Panc1 (cell line): ENCODE data around the gene PRM3. TPM values are rescaled to one million over a fixed set of nuclear protein-coding genes. Genes with fewer than 3 reads are reported as not detected.
A peak's percentile ranks its signal among the peaks of the same experiment; 100 is the strongest.

ENCODE experiments used
- ATAC-seq: fragments of 200-7000 bp; cut with Tn5 transposase; 2 replicates; pipeline ENCODE4 v1.9.1; 2020; ENCODE audit warnings: mild to moderate bottlenecking, moderate library complexity
- BruUV-seq: library from RNA; stranded (reverse); fragments of 400-500 nt; replicated peaks from 2 replicates; lab custom pipeline; 2021; lab: Mats Ljungman, UMichigan
- CTCF ChIA-PET: fragments of 300-600 bp; sonication (Branson Sonifier 250); formaldehyde crosslinking; loops from one replicate; lab custom pipeline; 2022; ENCODE audit warnings: antibody characterized with exemption; lab: Charles Lee
- POLR2A ChIA-PET: fragments of 300-600 bp; sonication (Branson Sonifier 250); formaldehyde crosslinking; loops from one replicate; lab custom pipeline; 2022; ENCODE audit warnings: antibody characterized with exemption; lab: Charles Lee
- DNase-seq: peaks from one replicate; pipeline ENCODE4 v3.0.0-alpha.2; 2010; ENCODE audit warnings: low read depth, low spot score
- H3K27ac ChIP-seq: 2 replicates; pipeline ENCODE4 v1.5.1; 2011; ENCODE audit warnings: mild to moderate bottlenecking, low read length, inconsistent platforms
- H3K27me3 ChIP-seq: fragments of 200-500 bp; sonication (Bioruptor generic); 2 replicates; pipeline ENCODE4 v1.6.0; 2014; ENCODE audit warnings: low read length, inconsistent platforms; ENCODE audit not compliant: control insufficient read depth, insufficient read depth
- H3K36me3 ChIP-seq: fragments of 200-500 bp; sonication (Bioruptor generic); 2 replicates; pipeline ENCODE4 v1.5.1; 2014; ENCODE audit warnings: inconsistent platforms, mild to moderate bottlenecking, low read length, moderate library complexity; ENCODE audit not compliant: control insufficient read depth, insufficient read depth
- H3K4me1 ChIP-seq: 2 replicates; pipeline ENCODE4 v1.5.1; 2011; ENCODE audit warnings: inconsistent platforms, mild to moderate bottlenecking, low read length, moderate library complexity; ENCODE audit not compliant: control insufficient read depth, insufficient read depth
- H3K4me3 ChIP-seq, 2 experiments: 2 replicates each; pipeline ENCODE4 v1.5.1; 2011 to 2012; ENCODE audit warnings: low read depth in 2 of 2, low read length in 2 of 2, mild to moderate bottlenecking in 2 of 2, inconsistent platforms in 1 of 2, moderate library complexity in 1 of 2
- H3K9me3 ChIP-seq: fragments of 200-500 bp; sonication (Bioruptor generic); 2 replicates; pipeline ENCODE4 v1.5.1; 2014; ENCODE audit warnings: low read depth, mild to moderate bottlenecking, inconsistent platforms, low read length, moderate library complexity; ENCODE audit not compliant: control insufficient read depth, insufficient read depth
- CTCF ChIP-seq: fragments of 450-650 bp; IDR thresholded peaks from 2 replicates; pipeline ENCODE4 v1.5.1; 2017; ENCODE audit warnings: mild to moderate bottlenecking
- POLR2AphosphoS5 ChIP-seq: IDR thresholded peaks from 2 replicates; pipeline ENCODE4 v1.6.1; 2012; ENCODE audit warnings: mild to moderate bottlenecking, low read depth, low read length, moderate library complexity
- REST ChIP-seq, 2 experiments: IDR thresholded peaks; 2 replicates each; pipeline ENCODE4 v1.6.1; 2011 to 2012; ENCODE audit warnings: low read depth in 2 of 2, control low read depth in 1 of 2, low read length in 1 of 2, mild to moderate bottlenecking in 1 of 2, moderate library complexity in 1 of 2; ENCODE audit not compliant: insufficient read depth in 1 of 2
- SIN3A ChIP-seq: IDR thresholded peaks from 2 replicates; pipeline ENCODE4 v1.6.1; 2012; ENCODE audit warnings: low read depth, mild to moderate bottlenecking, low read length, moderate library complexity, borderline replicate concordance; ENCODE audit not compliant: insufficient read depth
- TCF7L2 ChIP-seq: IDR thresholded peaks from 2 replicates; pipeline ENCODE4 v1.6.1; 2011; ENCODE audit warnings: mild to moderate bottlenecking, low read depth, low read length, inconsistent platforms
- in situ Hi-C: cut with HindIII; loops from 2 replicates; pipeline ENCODE4 v1.10.0; 2016; ENCODE audit warnings: low sequenced_read_pairs, low pct_unique_long_range_greater_than_20kb
- intact Hi-C: fragments of 100-400 bp; cut with micrococcal nuclease; formaldehyde crosslinking; loops from one replicate; pipeline ENCODE4 v1.10.0; 2022; ENCODE audit not compliant: unreplicated experiment
- total RNA-seq: library from RNA; stranded (reverse); gene quantifications from one replicate; pipeline ENCODE4 v1.2.1, GENCODE V29; 2021; ENCODE audit not compliant: unreplicated experiment

The PRM3 gene
- total RNA-seq, 1 experiment from 2014 or later = not detected

DNA sequence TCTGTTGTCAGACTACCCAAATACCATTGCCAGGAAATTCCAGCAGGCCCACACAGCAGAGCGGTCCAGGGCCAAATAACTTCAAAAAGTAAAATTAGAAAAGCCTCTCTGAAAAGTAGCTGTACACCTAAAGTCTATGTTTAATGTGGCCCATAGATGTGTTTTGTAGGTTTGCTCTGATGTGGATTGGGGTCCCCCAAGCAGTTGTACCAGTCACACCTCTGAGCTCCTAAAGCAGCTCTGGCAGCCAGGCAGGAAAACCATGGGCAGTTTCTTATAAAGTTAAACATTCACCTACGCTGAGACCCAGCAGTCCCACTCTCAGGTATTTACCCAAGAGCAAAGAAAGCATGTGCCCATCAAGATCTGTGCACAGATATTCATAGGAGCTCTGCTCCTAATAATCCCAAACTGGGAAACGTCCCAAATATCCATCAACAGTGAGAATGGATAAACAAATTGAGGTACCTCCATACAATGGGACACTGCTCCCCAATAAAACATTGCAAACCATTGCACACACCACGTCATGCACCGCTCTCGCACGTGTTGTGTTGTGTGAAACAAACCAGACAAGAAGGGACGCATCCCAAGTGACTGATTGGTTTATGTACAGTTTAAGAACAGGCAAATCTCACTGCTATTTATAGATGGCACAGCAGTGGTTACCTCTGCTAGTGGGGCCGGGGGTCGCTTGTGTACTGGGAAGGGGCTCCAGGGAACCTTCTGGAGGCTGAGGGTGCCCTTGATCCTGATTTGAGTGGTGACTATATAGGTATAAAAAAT is 23.5 kb upstream of the PRM3 start:
- DNase-seq = no peak
- intact Hi-C loops = no loop called here
- no peaks in the 10 kb centered on the region for H3K9me3 ChIP-seq
- H3K4me3 ChIP-seq = peak overlapping the region in 1 of 2 experiments; percentile 44; a peak in 2 of 4 replicates
- peak; percentile 32 for ATAC-seq
- in situ Hi-C loops = no loop called here
- no peaks in the 10 kb centered on the region for H3K27me3 ChIP-seq
- H3K4me1 ChIP-seq = peaks cover 15% of the 10 kb centered on the region
- ChIA-PET POLR2A (no interaction called here), CTCF (interaction anchor here (0.6 to 1.3 kb wide), 4 partner anchors 23 to 333 kb away, joined by 3 to 8 read pairs (median 6); partner anchors contain the start of gene PRM3)
- no peaks in the 10 kb centered on the region for H3K36me3 ChIP-seq
- BruUV-seq = no TSS peak
- H3K27ac ChIP-seq = peak overlapping the region; percentile 26; the same call in 1 of the 2 replicates
- TF ChIP-seq POLR2AphosphoS5 = no peak
- no peak for TF ChIP-seq CTCF
- TF ChIP-seq REST (IDR thresholded peaks at IDR 0.05; ENCODE audit: insufficient read depth in 1 of 2, low read depth in 2 of 2, low read length in 1 of 2) = no peak
- TF ChIP-seq SIN3A = no peak
- no peak for TF ChIP-seq TCF7L2

- Histone ChIP-seq H3K36me3 (no peaks in the 10 kb centered on the region), H3K27me3 (no peaks in the 10 kb centered on the region), H3K4me1 (peaks cover 15% of the 10 kb centered on the region), H3K9me3 (no peaks in the 10 kb centered on the region), H3K4me3 (no peak overlapping the region), H3K27ac (no peak overlapping the region; the same call in 1 of the 2 replicates)
- ChIA-PET POLR2A (no interaction called here), CTCF (interaction anchor here (0.6 kb wide), 1 partner anchor 26 kb away, joined by 3 read pairs; no protein-coding TSS in a partner anchor)
- no peak for ATAC-seq
- intact Hi-C loops = no loop called here
- no peak for DNase-seq
- TF ChIP-seq POLR2AphosphoS5 (no peak), TCF7L2 (no peak), CTCF (no peak), REST (IDR thresholded peaks at IDR 0.05; ENCODE audit: insufficient read depth in 1 of 2, low read depth in 2 of 2, low read length in 1 of 2) (no peak), SIN3A (no peak)
- no TSS peak for BruUV-seq
- in situ Hi-C loops = no loop called here
Measured at GRCh38 chr16:11296351-11296705, 22.9 kb upstream of the PRM3 start.
